CD4-positive, alpha-beta T cell (primary cell): ENCODE data around the gene TCEA3. TPM values are rescaled to one million over a fixed set of nuclear protein-coding genes. Genes with fewer than 3 reads are reported as not detected.
A peak's percentile ranks its signal among the peaks of the same experiment; 100 is the strongest.

Experiments
- ATAC-seq: fragments of 200-7000 bp; cut with Tn5 transposase; one replicate; pipeline ENCODE4 v1.10.0; 2022; ENCODE audit warnings: mild to moderate bottlenecking; ENCODE audit not compliant: poor library complexity
- CTCF ChIA-PET: fragments of 350-600 bp; sonication (Branson Sonifier 250); formaldehyde crosslinking; loops from one replicate; lab custom pipeline; 2021; ENCODE audit warnings: antibody characterized with exemption, inconsistent platforms; lab: Charles Lee
- POLR2A ChIA-PET: fragments of 350-600 bp; sonication (Branson Sonifier 250); formaldehyde crosslinking; loops from one replicate; lab custom pipeline; 2021; ENCODE audit warnings: antibody characterized with exemption, inconsistent platforms; lab: Charles Lee
- DNase-seq, 14 experiments: peaks; one replicate each; pipeline ENCODE4 v3.0.0-alpha.2; 2013 to 2020; ENCODE audit warnings: mixed read lengths in 2 of 14
- H3K27ac ChIP-seq, 2 donors: one replicate each; pipeline versions ENCODE4 v1.5.1 to v1.7.0; 2013; ENCODE audit warnings: low read length in 2 of 2, low read depth in 1 of 2, mild to moderate bottlenecking in 1 of 2
- H3K27me3 ChIP-seq, 2 experiments: 1 replicate in 1 of 2; 2 replicates in 1 of 2; pipeline versions ENCODE4 v1.6.1 to v1.7.0; 2013; ENCODE audit warnings: low read length in 2 of 2, control low read depth in 1 of 2, mild to moderate bottlenecking in 1 of 2, moderate library complexity in 1 of 2; ENCODE audit not compliant: insufficient read depth in 2 of 2, control insufficient read depth in 1 of 2
- H3K36me3 ChIP-seq: one replicate; pipeline ENCODE4 v1.6.1; 2013; ENCODE audit warnings: low read length, control low read depth; ENCODE audit not compliant: insufficient read depth
- H3K4me1 ChIP-seq: one replicate; pipeline ENCODE4 v1.6.1; 2013; ENCODE audit warnings: low read length, control low read depth; ENCODE audit not compliant: insufficient read depth
- H3K4me3 ChIP-seq: one replicate; pipeline ENCODE4 v1.5.1; 2013; ENCODE audit warnings: mild to moderate bottlenecking, low read length, moderate library complexity
- H3K9me3 ChIP-seq, 2 experiments: 1 replicate in 1 of 2; 2 replicates in 1 of 2; pipeline versions ENCODE4 v1.6.1 to v1.7.0; 2013; ENCODE audit warnings: low read length in 2 of 2, mild to moderate bottlenecking in 2 of 2, control low read depth in 1 of 2, moderate library complexity in 1 of 2; ENCODE audit not compliant: control insufficient read depth in 1 of 2, insufficient read depth in 1 of 2
- H3K27ac Mint-ChIP-seq: one replicate; pipeline ENCODE4 v1.8.0; 2020; ENCODE audit warnings: mixed read lengths
- H3K27me3 Mint-ChIP-seq: one replicate; pipeline ENCODE4 v1.8.0; 2021; ENCODE audit warnings: mixed read lengths
- H3K36me3 Mint-ChIP-seq: one replicate; pipeline ENCODE4 v1.8.0; 2021; ENCODE audit warnings: low read depth, mixed read lengths
- H3K4me1 Mint-ChIP-seq: one replicate; pipeline ENCODE4 v1.8.0; 2021; ENCODE audit warnings: low read depth, mixed read lengths
- H3K4me3 Mint-ChIP-seq: one replicate; pipeline ENCODE4 v1.8.0; 2020; ENCODE audit warnings: mild to moderate bottlenecking, mixed read lengths
- H3K9me3 Mint-ChIP-seq: one replicate; pipeline ENCODE4 v1.8.0; 2020; ENCODE audit warnings: mixed read lengths
- intact Hi-C, 2 experiments: fragments of 100-400 bp; cut with DNase I in 1 of 2; cut with micrococcal nuclease in 1 of 2; formaldehyde crosslinking; loops; one replicate each; pipeline versions ENCODE4 v1.15.1 to v1.9.0; 2023 to 2025; cut with DNase I, micrococcal nuclease
- total RNA-seq, 174 experiments: library from RNA in 2 of 174; stranded (reverse) in 2 of 174; gene quantifications; one replicate each; pipeline ENCODE4 v1.2.3 and lab custom pipeline; 2021 to 2026
- TF ChIP-seq, protein P1 (sequence below): fragments of 200-600 bp; IDR thresholded peaks from one replicate; pipeline ENCODE4 v1.8.0; 2022; ENCODE audit warnings: antibody characterized with exemption, mild to moderate bottlenecking

Gene TCEA3
- total RNA-seq, 2 experiments from 2014 or later, result 33.1 to 34.6 TPM

DNA sequence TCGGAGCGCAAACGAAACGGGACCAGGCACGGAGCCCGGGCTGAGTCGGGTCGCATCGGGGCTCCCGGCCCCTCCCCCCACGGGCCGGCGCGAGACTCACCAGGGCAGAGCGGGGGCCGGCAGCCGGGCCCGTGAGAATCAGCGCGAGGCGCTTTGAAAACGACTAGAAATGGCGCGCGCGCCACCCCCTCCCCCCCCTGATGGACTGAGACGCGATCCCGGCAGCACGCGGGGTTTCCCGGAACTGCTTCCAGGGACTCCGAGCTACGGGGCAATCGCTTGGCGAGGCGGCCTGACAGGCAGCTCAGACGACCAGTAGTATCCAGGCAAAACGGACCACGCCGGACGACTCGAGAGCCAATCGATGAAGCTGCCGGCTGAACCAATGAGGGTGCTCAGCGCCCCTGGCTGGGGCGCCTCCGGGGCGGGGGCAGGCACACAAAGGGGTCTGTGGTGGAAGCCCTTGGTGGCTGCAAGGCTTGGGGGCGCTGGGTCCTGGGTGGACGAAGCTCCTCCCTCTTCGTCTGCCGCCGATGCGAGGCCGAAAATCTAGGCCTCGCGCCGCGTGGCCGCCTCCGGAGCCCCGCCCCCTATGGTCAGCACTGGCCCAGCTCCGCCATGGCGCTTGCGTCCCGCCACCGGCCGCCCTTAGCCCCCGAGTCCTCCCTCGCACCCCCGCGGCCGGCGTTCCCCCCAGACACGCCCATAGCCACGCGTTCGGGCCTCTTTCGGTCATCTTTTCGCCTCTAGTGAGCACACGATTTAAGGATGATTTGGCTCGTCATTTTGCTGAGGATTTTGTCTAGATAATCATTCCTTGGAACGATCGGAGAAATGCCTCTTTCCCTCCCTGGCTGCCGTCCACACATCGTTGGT lies 80.2 kb downstream of the TCEA3 start, which contains the start of gene HNRNPR:
Gene HNRNPR (minus strand): TSS at position 174 of the 876 bp plus-strand sequence. CDS start 3,276 bp downstream, outside the sequence.
- POLR2A ChIA-PET, result interaction anchor here (0.6 to 2.1 kb wide), 34 partner anchors 10 to 636 kb away, joined by 3 to 116 read pairs (median 4); partner anchors contain the start of genes E2F2, GALE, HMGCL and KDM1A
- TF ChIP-seq, protein P1, sequence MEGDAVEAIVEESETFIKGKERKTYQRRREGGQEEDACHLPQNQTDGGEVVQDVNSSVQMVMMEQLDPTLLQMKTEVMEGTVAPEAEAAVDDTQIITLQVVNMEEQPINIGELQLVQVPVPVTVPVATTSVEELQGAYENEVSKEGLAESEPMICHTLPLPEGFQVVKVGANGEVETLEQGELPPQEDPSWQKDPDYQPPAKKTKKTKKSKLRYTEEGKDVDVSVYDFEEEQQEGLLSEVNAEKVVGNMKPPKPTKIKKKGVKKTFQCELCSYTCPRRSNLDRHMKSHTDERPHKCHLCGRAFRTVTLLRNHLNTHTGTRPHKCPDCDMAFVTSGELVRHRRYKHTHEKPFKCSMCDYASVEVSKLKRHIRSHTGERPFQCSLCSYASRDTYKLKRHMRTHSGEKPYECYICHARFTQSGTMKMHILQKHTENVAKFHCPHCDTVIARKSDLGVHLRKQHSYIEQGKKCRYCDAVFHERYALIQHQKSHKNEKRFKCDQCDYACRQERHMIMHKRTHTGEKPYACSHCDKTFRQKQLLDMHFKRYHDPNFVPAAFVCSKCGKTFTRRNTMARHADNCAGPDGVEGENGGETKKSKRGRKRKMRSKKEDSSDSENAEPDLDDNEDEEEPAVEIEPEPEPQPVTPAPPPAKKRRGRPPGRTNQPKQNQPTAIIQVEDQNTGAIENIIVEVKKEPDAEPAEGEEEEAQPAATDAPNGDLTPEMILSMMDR, result peak; percentile 11

DNA sequence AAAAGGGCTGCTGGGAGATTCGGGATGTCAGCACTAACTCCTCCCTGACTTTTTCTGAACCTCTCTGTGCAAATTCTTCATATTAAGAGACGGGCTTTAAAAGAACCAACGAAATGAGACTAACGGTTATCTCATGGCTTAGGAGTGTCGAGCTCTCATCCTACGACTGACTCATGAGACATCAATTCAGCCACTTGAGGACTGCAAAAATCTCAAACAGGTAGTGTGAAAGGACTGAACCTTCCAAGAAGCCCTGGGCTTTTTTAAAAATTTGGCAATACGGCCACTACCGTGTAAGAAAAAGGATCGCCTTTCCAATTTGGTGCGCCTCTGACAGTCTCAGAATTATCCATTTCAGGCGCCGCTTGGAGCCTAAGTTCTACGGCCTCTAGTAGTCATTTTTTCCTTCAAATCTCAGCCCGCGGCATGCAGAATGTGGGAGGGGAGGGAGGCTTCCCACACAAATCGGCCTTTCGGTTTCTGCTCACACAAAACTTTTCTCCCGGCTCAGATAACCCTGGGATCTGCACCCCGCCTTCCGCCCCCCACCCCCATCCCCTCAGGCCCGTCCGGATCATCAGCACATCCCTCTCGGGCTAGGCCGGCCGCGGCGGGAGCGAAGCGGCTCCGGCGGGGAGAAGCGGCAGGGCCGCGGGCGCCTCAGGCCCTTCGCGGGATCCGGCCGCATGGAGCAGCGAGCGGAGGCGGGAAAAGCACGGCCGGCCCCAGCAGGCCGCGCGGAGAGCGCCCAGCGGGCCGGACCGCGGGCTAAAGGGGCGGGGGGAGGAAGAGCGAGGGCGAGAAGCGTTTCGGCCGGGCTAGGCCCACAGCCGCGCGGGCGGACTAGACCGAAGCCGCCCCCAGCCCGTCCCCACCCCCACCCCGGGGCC lies 81.1 kb downstream of the TCEA3 start:
- TF ChIP-seq, protein P1, result no peak
- no peaks in the 10 kb centered on the region for H3K36me3 ChIP-seq
- H3K4me1 ChIP-seq, result peaks cover 8% of the 10 kb centered on the region
- no peaks in the 10 kb centered on the region for H3K9me3 ChIP-seq
- H3K9me3 Mint-ChIP-seq, result no peaks in the 10 kb centered on the region
- intact Hi-C loops, result loop anchor here (1.0 to 5.0 kb wide), 3 partner anchors 25 to 61 kb away; no protein-coding TSS in a partner anchor
- ATAC-seq (peak; percentile 1), DNase-seq (peak in 10 of 14 experiments; percentile 3 to 49 (median 14))
- H3K4me1 Mint-ChIP-seq, result peaks cover 51% of the 10 kb centered on the region
- H3K27ac ChIP-seq, result peak overlapping the region; percentile 42 to 70
- POLR2A ChIA-PET, result interaction anchor here (0.7 to 3.1 kb wide), 24 partner anchors 9 to 637 kb away, joined by 3 to 116 read pairs (median 5); partner anchors contain the start of genes HMGCL, LUZP1, PNRC2 and RPL11
- H3K27me3 ChIP-seq, result no peaks in the 10 kb centered on the region
- CTCF ChIA-PET, result interaction anchor here (0.6 to 1.9 kb wide), 4 partner anchors 23 to 309 kb away, joined by 3 to 11 read pairs (median 5); no protein-coding TSS in a partner anchor
- peak overlapping the region; percentile 73 for H3K4me3 ChIP-seq
- no peaks in the 10 kb centered on the region for H3K27me3 Mint-ChIP-seq
- H3K27ac Mint-ChIP-seq, result peak overlapping the region; percentile 92
- H3K36me3 Mint-ChIP-seq, result peaks cover 40% of the 10 kb centered on the region
- peak overlapping the region; percentile 95 for H3K4me3 Mint-ChIP-seq

More for the DNA sequence above, 80.2 kb downstream of the TCEA3 start, which contains the start of gene HNRNPR:
- H3K9me3 Mint-ChIP-seq, result no peaks in the 10 kb centered on the region
- peaks cover 33% of the 10 kb centered on the region for H3K36me3 Mint-ChIP-seq
- H3K27ac Mint-ChIP-seq, result peak within 1 kb of the TSS; percentile 92
- Histone ChIP-seq H3K27me3 (no peaks in the 10 kb centered on the region), H3K4me1 (peaks cover 8% of the 10 kb centered on the region), H3K36me3 (no peaks in the 10 kb centered on the region), H3K27ac (peak within 1 kb of the TSS; percentile 69 to 70), H3K4me3 (peak within 1 kb of the TSS; percentile 73), H3K9me3 (no peaks in the 10 kb centered on the region)
- peak; percentile 96 to 100 (median 99) for DNase-seq
- peak within 1 kb of the TSS; percentile 96 for H3K4me3 Mint-ChIP-seq
- no peaks in the 10 kb centered on the region for H3K27me3 Mint-ChIP-seq
- H3K4me1 Mint-ChIP-seq, result peaks cover 43% of the 10 kb centered on the region
- intact Hi-C loops, result loop anchor here (1.0 to 5.0 kb wide), 3 partner anchors 24 to 60 kb away; no protein-coding TSS in a partner anchor
- CTCF ChIA-PET, result interaction anchor here (0.6 to 1.9 kb wide), 6 partner anchors 15 to 59 kb away, joined by 3 to 11 read pairs (median 4); no protein-coding TSS in a partner anchor
- peak; percentile 96 for ATAC-seq
